HL-60 (cell line): Measurements from ENCODE around the gene KXD1.

ENCODE experiments used
- DNase-seq, 2 experiments: peaks; one replicate each; pipeline ENCODE4 v3.0.0-alpha.2; 2010 to 2020; ENCODE audit warnings: low read depth in 1 of 2, low spot score in 1 of 2
- H3K27ac ChIP-seq: fragments of 250-450 bp; sonication (Bioruptor Pico); replicated peaks from 2 replicates; pipeline ENCODE4 v1.5.1; 2020; ENCODE audit warnings: mild to moderate bottlenecking, moderate library complexity
- H3K27me3 ChIP-seq: fragments of 250-450 bp; sonication (Bioruptor Pico); 2 replicates; pipeline ENCODE4 v1.5.1; 2021; ENCODE audit warnings: mild to moderate bottlenecking, moderate library complexity; ENCODE audit not compliant: insufficient read depth, poor library complexity, severe bottlenecking
- H3K4me3 ChIP-seq: replicated peaks from 2 replicates; pipeline ENCODE4 v1.5.1; 2011; ENCODE audit warnings: mild to moderate bottlenecking, control low read depth, low read length; ENCODE audit not compliant: insufficient read depth
- GABPA ChIP-seq: IDR thresholded peaks from 2 replicates; pipeline ENCODE4 v1.6.1; 2012; ENCODE audit warnings: low read depth
- POLR2AphosphoS5 ChIP-seq: IDR thresholded peaks from 2 replicates; pipeline ENCODE4 v1.6.1; 2012; ENCODE audit warnings: low read depth
- SPI1 ChIP-seq: IDR thresholded peaks from 2 replicates; pipeline ENCODE4 v1.6.1; 2012; ENCODE audit warnings: low read depth, mild to moderate bottlenecking, borderline replicate concordance
- TF ChIP-seq, protein P1 (sequence below): IDR thresholded peaks from one replicate; pipeline ENCODE4 v1.5.1; 2011; ENCODE audit warnings: low read length, control low read depth, inconsistent platforms; ENCODE audit not compliant: insufficient read depth
- TF ChIP-seq, protein P2 (sequence below): IDR thresholded peaks from 2 replicates; pipeline ENCODE4 v1.6.1; 2012; ENCODE audit warnings: low read depth; ENCODE audit not compliant: insufficient replicate concordance

The KXD1 gene

DNA sequence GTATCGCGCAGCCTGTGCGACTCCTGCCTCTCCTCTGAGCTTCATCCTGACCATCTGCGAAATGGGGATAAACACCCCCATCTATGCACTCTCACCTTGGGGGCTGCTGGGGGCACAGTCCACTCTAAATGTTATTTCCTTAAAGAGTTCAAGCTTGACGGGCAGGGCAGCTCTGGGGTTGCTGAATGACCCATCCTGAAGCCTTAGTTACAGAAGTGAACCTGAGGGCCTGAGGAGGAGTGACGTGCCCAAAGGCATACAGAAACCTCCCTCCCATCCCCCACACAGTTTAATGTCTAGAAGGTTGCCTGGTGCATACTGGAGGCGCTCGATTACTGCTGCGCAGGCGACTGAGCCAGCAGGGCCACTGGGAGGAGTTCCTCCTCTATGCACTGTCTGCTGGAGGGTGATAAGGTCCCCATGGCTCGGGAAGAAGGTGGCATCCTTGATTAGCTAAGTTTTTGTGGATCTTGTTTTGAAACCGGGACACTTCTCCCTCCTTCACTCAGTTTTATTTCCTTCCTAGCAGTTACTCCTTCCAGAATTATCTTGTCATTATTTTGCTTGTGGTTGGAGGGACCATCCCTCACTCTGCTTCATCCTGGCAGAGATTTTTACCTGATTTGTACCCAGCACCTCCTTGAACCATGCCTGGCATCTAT, 13.7 kb upstream of the KXD1 start:
- Histone ChIP-seq H3K27ac (peak overlapping the region; percentile 66), H3K27me3 (no peaks in the 10 kb centered on the region), H3K4me3 (peak overlapping the region; percentile 53)
- DNase-seq = peak; percentile 86 to 95
- TF ChIP-seq SPI1 = peak; percentile 49; the same call in 1 of the 2 replicates
- TF ChIP-seq, protein P1, sequence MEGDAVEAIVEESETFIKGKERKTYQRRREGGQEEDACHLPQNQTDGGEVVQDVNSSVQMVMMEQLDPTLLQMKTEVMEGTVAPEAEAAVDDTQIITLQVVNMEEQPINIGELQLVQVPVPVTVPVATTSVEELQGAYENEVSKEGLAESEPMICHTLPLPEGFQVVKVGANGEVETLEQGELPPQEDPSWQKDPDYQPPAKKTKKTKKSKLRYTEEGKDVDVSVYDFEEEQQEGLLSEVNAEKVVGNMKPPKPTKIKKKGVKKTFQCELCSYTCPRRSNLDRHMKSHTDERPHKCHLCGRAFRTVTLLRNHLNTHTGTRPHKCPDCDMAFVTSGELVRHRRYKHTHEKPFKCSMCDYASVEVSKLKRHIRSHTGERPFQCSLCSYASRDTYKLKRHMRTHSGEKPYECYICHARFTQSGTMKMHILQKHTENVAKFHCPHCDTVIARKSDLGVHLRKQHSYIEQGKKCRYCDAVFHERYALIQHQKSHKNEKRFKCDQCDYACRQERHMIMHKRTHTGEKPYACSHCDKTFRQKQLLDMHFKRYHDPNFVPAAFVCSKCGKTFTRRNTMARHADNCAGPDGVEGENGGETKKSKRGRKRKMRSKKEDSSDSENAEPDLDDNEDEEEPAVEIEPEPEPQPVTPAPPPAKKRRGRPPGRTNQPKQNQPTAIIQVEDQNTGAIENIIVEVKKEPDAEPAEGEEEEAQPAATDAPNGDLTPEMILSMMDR = peak; percentile 10
- TF ChIP-seq GABPA = no peak
- TF ChIP-seq POLR2AphosphoS5 = 0 out of 2 replicates have a peak, but pooled peaks have one; percentile 34
- TF ChIP-seq, protein P2, sequence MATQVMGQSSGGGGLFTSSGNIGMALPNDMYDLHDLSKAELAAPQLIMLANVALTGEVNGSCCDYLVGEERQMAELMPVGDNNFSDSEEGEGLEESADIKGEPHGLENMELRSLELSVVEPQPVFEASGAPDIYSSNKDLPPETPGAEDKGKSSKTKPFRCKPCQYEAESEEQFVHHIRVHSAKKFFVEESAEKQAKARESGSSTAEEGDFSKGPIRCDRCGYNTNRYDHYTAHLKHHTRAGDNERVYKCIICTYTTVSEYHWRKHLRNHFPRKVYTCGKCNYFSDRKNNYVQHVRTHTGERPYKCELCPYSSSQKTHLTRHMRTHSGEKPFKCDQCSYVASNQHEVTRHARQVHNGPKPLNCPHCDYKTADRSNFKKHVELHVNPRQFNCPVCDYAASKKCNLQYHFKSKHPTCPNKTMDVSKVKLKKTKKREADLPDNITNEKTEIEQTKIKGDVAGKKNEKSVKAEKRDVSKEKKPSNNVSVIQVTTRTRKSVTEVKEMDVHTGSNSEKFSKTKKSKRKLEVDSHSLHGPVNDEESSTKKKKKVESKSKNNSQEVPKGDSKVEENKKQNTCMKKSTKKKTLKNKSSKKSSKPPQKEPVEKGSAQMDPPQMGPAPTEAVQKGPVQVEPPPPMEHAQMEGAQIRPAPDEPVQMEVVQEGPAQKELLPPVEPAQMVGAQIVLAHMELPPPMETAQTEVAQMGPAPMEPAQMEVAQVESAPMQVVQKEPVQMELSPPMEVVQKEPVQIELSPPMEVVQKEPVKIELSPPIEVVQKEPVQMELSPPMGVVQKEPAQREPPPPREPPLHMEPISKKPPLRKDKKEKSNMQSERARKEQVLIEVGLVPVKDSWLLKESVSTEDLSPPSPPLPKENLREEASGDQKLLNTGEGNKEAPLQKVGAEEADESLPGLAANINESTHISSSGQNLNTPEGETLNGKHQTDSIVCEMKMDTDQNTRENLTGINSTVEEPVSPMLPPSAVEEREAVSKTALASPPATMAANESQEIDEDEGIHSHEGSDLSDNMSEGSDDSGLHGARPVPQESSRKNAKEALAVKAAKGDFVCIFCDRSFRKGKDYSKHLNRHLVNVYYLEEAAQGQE = no peak

DNA sequence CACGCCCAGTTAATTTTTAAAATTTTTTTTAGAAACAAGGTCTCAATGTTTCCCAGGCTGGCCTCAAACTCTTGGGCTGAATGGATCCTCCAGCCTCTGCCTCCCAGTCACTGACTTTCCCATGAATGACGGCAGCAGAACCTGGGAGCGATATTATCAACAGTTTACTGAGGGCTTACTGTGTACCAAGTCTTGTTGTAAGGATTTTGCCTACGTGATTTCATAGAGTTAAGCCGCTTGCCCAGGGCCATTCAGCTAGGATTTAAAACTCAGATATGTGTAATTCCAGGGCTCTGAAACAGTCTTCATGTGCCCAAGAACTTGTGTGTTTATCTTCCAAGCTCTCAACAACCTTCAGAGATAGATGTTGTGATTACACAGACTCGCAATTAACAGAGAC, 6.0 kb upstream of the KXD1 start:
- no peak overlapping the region for H3K4me3 ChIP-seq
- H3K27ac ChIP-seq = no peak overlapping the region
- TF ChIP-seq, protein P2 = no peak
- TF ChIP-seq, protein P1 = no peak
- TF ChIP-seq GABPA (no peak), SPI1 (no peak), POLR2AphosphoS5 (no peak)
- DNase-seq = no peak
- H3K27me3 ChIP-seq = no peaks in the 10 kb centered on the region

DNA sequence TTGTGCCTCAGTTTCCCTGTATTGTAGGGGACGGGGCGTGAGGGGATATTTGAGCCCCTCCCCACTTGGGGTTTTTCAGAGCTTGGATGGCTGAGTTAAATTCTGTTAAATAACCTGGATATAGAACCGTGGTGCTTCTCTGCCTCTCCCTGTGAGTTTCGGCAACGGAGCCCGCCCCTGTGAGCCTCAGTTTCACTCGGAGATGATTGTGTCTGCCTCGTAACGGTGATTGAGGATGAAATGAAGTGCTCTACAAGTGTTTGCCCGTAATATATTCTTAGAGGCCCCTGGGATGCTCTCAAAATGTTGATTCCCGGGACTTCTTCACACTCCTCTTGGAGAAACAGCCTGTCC, 509 bp downstream of the KXD1 start:
- Histone ChIP-seq H3K27me3 (no peaks in the 10 kb centered on the region), H3K4me3 (peak overlapping the region; percentile 91), H3K27ac (peak overlapping the region; percentile 68)
- TF ChIP-seq SPI1 (no peak), GABPA (no peak), POLR2AphosphoS5 (no peak)
- TF ChIP-seq, protein P2 = no peak
- TF ChIP-seq, protein P1 = no peak
- no peak for DNase-seq
